Measurements from ENCODE around the gene JAKMIP3.

DNA sequence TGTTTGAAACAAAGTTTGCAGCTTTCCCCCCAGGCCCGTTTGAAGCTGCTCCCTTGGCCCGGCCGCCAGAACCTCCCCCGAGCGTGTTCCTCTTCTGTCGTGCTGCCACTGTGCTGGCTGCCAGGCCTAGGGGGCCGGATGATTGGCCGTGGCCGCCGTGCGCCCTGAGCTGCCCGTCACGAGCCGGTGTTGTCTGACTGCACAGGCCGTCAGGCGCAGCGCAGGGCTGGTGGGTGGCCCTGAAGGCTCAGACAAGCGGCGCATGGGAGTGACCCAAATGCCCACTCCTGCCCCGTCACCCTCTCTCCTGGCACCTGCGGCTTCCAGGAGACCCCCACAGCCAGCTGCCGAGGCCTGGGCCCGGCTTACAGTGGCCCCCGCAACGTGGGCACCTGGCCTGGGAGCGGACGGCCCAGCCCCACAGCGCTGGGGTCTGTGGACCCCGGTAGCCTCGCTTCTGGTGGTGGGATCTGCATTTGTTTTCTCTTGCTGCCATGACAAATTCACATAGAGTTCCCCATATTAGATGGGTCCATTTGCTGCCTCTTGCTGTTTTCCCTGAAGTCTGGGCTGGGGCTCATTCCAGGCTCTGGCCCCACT, 13.1 kb downstream of the JAKMIP3 start:
- TF ChIP-seq, protein P1, sequence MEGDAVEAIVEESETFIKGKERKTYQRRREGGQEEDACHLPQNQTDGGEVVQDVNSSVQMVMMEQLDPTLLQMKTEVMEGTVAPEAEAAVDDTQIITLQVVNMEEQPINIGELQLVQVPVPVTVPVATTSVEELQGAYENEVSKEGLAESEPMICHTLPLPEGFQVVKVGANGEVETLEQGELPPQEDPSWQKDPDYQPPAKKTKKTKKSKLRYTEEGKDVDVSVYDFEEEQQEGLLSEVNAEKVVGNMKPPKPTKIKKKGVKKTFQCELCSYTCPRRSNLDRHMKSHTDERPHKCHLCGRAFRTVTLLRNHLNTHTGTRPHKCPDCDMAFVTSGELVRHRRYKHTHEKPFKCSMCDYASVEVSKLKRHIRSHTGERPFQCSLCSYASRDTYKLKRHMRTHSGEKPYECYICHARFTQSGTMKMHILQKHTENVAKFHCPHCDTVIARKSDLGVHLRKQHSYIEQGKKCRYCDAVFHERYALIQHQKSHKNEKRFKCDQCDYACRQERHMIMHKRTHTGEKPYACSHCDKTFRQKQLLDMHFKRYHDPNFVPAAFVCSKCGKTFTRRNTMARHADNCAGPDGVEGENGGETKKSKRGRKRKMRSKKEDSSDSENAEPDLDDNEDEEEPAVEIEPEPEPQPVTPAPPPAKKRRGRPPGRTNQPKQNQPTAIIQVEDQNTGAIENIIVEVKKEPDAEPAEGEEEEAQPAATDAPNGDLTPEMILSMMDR (IDR thresholded peaks at IDR 0.05; ENCODE audit: borderline replicate concordance, extremely low read depth, low read length, poor library complexity, severe bottlenecking) = no peak
- TF ChIP-seq EZH2 (IDR thresholded peaks at IDR 0.05; ENCODE audit: borderline replicate concordance, low read depth, low read length, severe bottlenecking) = no peak
